B cell (primary cell): ENCODE measurements around the gene LUZP1.

Experiments used
- CTCF ChIP-seq: fragments of 200-600 bp; IDR thresholded peaks from one replicate; pipeline ENCODE4 v1.8.0; 2022; ENCODE audit warnings: antibody characterized with exemption, mild to moderate bottlenecking
- EZH2 ChIP-seq: IDR thresholded peaks from 2 replicates; pipeline ENCODE4 v1.6.1; 2012; ENCODE audit warnings: borderline replicate concordance, low read depth, mild to moderate bottlenecking, moderate library complexity, low read length; ENCODE audit not compliant: insufficient read depth, poor library complexity, severe bottlenecking

DNA sequence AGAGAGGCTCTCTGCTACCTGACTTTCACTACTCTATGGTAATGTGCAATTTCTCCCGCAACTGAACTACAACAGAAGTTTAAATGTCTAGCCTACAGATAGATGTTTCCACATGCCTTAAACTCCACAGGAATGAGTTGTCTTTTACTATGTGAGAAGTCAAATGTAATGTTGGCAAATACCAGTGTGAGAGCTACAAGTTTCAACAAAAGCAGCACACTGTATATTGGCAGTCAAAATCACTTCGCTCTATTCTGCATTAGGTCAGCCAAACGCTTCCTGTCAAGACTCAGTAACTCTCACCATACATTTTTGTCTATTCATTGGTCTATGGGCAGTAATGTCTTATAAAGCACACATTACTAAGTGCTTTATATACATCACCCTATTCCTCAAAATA lies 41.9 kb downstream of the LUZP1 start:
- TF ChIP-seq CTCF, result no peak
- TF ChIP-seq EZH2, result no peak
